Activated T-cell treated with anti-CD3 and anti-CD28 coated beads, Interleukin-2, amount 50 U/mL, for 4 hours (primary cell): Measurements from ENCODE around the gene PRKD2. TPM values are rescaled to one million over a fixed set of nuclear protein-coding genes. Genes with fewer than 3 reads are reported as not detected.
"Not testable (repeated sequence)": the region's sequence is repeated elsewhere in the genome, so short reads cannot be mapped to it uniquely, and the experiment has no call there.

Source experiments
- ATAC-seq, 2 donors: fragments of 200-7000 bp; cut with Tn5 transposase; one replicate each; pipeline ENCODE4 v1.10.0; 2021
- DNase-seq: peaks from one replicate; pipeline ENCODE4 v3.0.0-alpha.2; 2020
- H3K27me3 Mint-ChIP-seq: one replicate; pipeline ENCODE4 v1.8.0; 2021; ENCODE audit warnings: low read depth, mixed read lengths
- H3K36me3 Mint-ChIP-seq: one replicate; pipeline ENCODE4 v1.8.0; 2022; ENCODE audit warnings: mixed read lengths; ENCODE audit not compliant: insufficient read depth
- H3K4me1 Mint-ChIP-seq: one replicate; pipeline ENCODE4 v1.8.0; 2021; ENCODE audit warnings: low read depth, mixed read lengths
- H3K4me3 Mint-ChIP-seq: one replicate; pipeline ENCODE4 v1.8.0; 2021; ENCODE audit warnings: mild to moderate bottlenecking, moderate library complexity, mixed read lengths
- H3K9me3 Mint-ChIP-seq: one replicate; pipeline ENCODE4 v1.8.0; 2021; ENCODE audit warnings: mixed read lengths
- total RNA-seq, 3 donors: library from RNA; stranded (reverse); gene quantifications; one replicate each; pipeline ENCODE4 v1.2.1, GENCODE V29; 2021

Gene PRKD2
- total RNA-seq, 3 donors from 2014 or later, result 45.3 to 59.8 (median 58.1) TPM

DNA sequence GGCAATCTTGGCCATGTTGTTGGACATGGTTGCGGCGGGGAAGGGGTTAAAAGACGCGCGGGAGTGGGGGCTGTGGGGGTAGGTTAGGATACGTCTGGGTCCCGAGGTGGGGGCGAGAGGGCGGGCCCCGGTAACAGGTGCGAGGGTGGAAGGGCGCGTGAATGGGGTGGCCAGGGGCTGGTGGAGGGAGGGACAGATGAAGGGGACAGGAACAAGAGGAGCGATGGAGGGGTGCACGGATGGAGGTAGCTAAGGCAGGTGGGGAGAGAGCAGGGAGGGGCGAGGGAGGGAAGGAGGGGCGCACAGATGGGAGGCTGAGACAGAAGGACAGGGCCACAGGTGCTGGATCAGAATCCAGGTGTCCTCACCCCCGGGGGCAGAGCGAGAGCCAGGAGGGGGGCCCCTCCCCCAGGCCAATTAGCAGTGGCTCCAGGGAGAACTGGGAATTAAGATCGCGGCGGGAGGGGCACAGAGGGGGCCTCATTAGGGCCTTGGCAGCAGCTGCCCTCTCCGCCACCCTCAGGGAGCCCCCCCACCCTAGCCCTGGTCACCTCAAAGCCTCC, 82.2 kb downstream of the PRKD2 start:
- no peak for DNase-seq
- Mint-ChIP-seq H3K27me3 (peaks cover 3% of the 10 kb centered on the region), H3K36me3 (no peaks in the 10 kb centered on the region), H3K4me3 (peak overlapping the region; percentile 40), H3K4me1 (peaks cover 18% of the 10 kb centered on the region), H3K9me3 (no peaks in the 10 kb centered on the region)
- no peak for ATAC-seq

DNA sequence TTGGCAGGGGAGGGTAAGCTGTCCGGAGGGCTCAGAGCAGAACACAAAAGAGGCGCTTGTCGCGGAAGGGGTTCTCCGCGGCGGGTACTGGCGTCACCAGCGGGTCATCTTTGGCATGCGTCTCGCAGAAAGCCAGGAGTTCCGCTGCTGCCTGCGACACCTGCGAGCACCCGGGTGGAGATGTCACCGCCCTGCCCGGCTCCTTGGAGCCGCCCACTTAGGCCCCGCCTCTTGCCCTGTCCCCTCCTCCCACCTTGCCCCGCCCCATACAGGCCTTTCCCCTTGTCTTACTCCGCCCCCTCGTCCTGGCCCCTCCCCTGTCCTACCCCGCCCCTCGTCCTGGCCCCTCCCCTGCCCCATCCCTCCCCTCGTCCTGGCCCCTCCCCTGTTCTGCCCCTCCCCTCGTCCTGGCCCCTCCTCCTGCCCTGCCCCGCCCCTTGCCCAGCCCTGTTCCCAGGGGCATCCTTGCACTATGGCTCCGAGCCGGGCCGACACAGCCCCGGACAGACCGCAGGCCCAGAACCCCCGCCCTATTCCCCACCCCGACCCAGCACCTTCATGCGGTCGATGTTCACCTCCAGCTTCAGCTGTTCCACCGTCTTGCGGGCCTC, 82.8 kb downstream of the PRKD2 start:
- H3K4me3 Mint-ChIP-seq, result peak overlapping the region; percentile 65
- no peaks in the 10 kb centered on the region for H3K36me3 Mint-ChIP-seq
- peaks cover 3% of the 10 kb centered on the region for H3K27me3 Mint-ChIP-seq
- peak; percentile 49 to 53 for ATAC-seq
- peak; percentile 95 for DNase-seq
- H3K9me3 Mint-ChIP-seq, result no peaks in the 10 kb centered on the region
- peaks cover 17% of the 10 kb centered on the region for H3K4me1 Mint-ChIP-seq

DNA sequence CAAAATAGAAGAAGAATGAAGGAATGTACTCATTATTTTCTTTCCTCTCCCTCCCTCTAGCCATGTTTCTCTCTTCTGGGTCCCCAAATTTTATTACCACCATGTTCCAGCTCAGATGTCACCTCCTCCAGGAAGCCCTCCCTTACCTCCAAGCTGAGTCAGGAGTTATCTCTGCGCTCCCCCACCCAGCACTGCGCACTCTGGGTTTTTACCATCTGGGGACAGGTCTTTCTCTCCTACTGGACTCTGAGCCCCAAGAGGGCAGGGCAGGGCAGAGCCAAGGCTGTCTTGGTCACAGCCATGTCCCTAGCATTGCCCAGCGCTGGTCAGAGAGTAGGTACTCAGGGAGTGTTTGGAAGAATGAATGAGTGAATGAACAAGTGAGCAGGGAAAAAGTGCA, 83.8 kb downstream of the PRKD2 start:
- Mint-ChIP-seq H3K36me3 (no peaks in the 10 kb centered on the region), H3K27me3 (peaks cover 3% of the 10 kb centered on the region), H3K4me3 (peak overlapping the region; percentile 65), H3K4me1 (peaks cover 21% of the 10 kb centered on the region), H3K9me3 (no peaks in the 10 kb centered on the region)
- ATAC-seq, result no peak
- DNase-seq, result no peak

DNA sequence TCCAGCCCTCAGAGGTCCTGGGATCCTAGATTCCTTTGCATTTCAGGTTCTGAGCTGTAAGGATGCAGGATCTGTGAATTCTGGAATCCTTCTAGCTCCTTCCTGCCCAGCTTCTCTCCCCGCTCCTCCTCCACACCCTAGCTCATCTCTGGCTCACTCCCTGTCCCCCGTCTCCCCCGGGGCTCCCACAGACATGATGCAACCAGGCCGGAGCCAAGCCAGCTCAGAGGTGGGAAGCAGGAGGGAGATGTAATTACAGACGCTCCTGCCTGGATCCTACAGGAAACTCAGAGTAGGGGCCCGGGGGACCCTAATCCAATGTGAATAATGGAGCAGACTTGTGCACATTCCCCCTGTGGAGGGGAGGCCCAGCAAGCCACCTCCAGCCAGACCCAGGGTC, 85.4 kb downstream of the PRKD2 start:
- Mint-ChIP-seq H3K4me3 (no peak overlapping the region), H3K36me3 (no peaks in the 10 kb centered on the region), H3K27me3 (peaks cover 3% of the 10 kb centered on the region), H3K9me3 (no peaks in the 10 kb centered on the region), H3K4me1 (peaks cover 21% of the 10 kb centered on the region)
- ATAC-seq (no peak), DNase-seq (no peak)

DNA sequence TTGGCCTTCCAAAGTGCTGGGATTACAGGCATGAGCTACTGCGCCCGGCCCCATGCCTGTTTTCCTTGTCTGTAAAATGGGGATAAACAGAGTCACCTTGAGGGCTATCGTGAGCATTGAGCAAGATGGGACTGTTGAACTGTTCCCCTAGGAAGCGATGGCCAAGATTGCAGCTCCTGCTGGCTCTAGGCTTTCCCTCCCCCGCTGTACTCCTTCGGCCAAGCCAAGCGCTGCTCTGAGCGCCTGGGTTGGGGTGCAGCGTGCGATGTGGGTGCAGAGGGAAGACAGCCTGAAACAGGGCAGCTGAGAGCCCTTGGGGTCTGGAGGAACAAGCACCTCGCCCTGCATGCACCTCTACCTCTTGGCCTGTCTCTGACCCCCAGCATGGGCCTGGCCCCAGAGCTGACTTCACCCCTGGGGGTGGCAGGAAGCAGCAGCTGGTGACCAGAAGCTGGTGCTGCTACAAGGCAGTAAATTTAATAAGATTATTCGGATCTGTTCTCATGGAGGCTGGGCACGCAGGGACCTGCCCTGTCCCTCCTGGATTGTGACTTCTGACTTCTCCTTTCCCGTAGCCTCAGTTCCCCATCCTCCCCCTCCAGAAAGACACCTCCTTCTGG, 86.2 kb downstream of the PRKD2 start:
- H3K27me3 Mint-ChIP-seq, result peaks cover 3% of the 10 kb centered on the region
- peaks cover 19% of the 10 kb centered on the region for H3K4me1 Mint-ChIP-seq
- DNase-seq (no peak), ATAC-seq (no peak)
- H3K4me3 Mint-ChIP-seq, result peak overlapping the region; percentile 16
- H3K36me3 Mint-ChIP-seq, result no peaks in the 10 kb centered on the region
- no peaks in the 10 kb centered on the region for H3K9me3 Mint-ChIP-seq

DNA sequence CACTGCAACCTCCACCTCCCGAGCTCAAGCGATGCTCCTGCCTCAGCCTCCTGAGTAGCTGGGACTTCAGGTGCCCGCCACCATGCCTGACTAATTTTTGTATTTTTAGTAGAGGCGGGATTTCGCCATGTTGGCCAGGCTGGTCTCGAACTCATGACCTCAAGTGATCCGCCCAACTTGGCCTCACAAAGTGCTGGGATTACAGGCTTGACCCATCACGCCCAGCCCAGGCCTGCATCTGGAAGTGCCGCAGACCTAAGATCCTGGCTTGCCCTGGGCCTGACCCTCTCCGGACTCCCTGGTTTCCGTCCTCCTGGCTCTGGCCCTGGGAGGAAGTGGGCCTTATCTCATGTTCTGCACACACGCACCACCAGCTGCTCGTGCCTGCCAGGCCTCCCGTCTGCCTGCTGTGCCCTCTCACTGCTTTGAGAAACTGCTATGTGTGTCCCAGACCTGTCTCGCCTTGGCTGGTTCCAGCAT, 87.3 kb downstream of the PRKD2 start:
- DNase-seq (no peak), ATAC-seq (no peak)
- Mint-ChIP-seq H3K27me3 (peaks cover 3% of the 10 kb centered on the region), H3K4me3 (no peak overlapping the region), H3K9me3 (no peaks in the 10 kb centered on the region), H3K36me3 (no peaks in the 10 kb centered on the region), H3K4me1 (peaks cover 25% of the 10 kb centered on the region)

DNA sequence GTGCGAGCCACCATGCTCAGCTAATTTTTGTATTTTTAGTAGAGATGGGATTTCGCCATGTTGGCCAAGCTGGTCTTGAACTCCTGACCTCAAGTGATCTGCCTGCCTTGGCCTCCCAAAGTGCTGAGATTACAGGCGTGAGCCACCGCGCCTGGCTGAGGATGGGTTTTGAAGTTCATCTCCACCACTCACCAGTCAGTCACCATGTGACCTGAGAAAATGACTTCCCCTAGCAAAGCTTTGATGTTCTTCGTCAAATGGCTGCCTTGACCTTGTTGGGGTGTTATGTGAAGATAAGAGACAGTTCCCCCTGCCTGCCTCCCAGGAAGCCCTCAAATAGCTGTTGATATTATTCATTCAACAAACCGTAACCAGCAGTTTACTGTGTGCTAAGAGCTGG, 87.9 kb downstream of the PRKD2 start:
- not testable (repeated sequence) for H3K36me3 Mint-ChIP-seq, H3K27me3 Mint-ChIP-seq, DNase-seq, H3K4me3 Mint-ChIP-seq, ATAC-seq, H3K9me3 Mint-ChIP-seq
- H3K4me1 Mint-ChIP-seq, result peaks cover 29% of the 10 kb centered on the region

DNA sequence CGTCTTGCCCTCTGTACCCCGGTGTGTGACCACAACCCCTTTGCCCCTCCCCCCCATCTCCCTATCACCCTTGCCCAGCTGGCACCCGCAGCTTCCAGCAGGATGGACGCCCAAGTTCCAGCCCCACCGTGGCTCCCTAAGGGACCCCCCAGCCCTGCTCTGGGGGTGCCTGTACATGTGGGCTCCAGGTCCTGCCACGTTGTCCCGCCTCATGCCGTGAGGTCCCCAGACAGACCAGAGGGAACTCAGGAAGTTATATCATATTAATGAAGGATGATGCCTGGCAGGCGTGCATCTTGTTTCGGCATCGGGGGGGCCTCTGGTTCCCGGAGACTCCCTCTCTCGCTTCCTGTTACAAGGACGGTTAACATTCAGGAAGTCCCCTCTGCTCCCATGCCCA, 90.5 kb downstream of the PRKD2 start:
- DNase-seq (no peak), ATAC-seq (no peak)
- Mint-ChIP-seq H3K4me1 (peaks cover 29% of the 10 kb centered on the region), H3K36me3 (no peaks in the 10 kb centered on the region), H3K9me3 (no peaks in the 10 kb centered on the region), H3K4me3 (no peak overlapping the region), H3K27me3 (peaks cover 3% of the 10 kb centered on the region)

DNA sequence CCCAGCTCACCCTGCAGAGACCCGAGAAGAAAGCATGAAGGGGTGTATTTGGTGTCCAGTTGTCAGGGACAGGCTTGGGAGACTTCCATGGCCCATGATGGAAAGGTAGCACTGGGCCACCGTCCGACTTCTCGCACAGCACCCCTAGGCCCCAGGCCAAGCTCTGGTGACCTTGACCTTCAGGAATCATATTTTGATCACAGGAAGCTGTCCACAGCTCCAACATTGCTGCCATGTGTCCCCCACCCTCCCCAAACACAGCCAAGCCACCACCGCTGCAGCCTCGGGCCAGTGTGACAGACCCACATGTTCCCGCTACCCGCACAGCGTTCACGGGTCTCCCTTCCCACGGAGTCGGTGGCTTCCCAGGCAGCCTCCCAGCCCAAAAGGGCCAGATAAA, 91.2 kb downstream of the PRKD2 start:
- ATAC-seq (no peak), DNase-seq (no peak)
- Mint-ChIP-seq H3K4me1 (peaks cover 35% of the 10 kb centered on the region), H3K36me3 (no peaks in the 10 kb centered on the region), H3K4me3 (no peak overlapping the region), H3K27me3 (peaks cover 3% of the 10 kb centered on the region), H3K9me3 (no peaks in the 10 kb centered on the region)

DNA sequence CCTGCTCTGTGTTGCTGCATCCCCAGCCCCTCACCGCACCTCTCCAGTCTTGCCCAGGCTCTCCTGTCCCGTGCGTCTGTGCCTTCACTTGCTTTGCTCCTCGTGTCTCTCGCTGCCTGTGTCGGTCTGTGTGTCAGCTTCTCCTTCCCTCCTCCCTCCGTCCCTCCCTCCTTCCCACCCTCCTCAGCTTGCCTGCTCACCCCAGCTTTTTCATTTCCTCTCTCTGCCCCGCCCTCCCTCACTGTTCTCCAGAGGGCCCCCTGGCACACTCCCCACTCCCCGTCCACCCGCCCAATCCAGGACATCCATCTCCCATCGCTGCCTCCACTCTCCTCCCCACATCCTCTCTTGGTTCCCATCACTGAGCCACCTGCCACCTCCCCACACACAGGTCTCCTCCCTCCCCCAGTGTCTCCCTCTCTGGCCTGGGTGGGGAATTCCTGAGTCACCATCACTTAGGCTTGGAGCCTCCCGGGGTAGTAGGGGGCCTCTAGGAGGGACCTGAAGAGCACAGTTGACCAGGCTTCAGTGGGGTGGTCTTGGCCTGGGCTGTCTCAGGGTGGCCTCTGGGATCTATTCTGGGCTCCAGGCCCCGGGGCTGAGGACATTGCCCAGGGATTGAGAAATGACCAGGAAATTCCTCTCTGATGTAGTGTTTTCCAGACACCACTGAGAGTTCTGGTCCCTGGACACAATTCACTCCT, 91.8 kb downstream of the PRKD2 start, which contains the start of gene PTGIR:
Gene PTGIR, minus strand, starts transcription at position 132 of the 704 bp plus-strand sequence. CDS start 864 bp downstream, outside the sequence.
- peaks cover 41% of the 10 kb centered on the region for H3K4me1 Mint-ChIP-seq
- DNase-seq (no peak), ATAC-seq (peak; percentile 24 to 57)
- H3K4me3 Mint-ChIP-seq, result peak within 1 kb of the TSS; percentile 68
- no peaks in the 10 kb centered on the region for H3K9me3 Mint-ChIP-seq
- no peaks in the 10 kb centered on the region for H3K36me3 Mint-ChIP-seq
- H3K27me3 Mint-ChIP-seq, result peaks cover 3% of the 10 kb centered on the region

Other genes with a start within 250 kb of the PRKD2 start
- gene PNMA8A, start 245.6 kb downstream of the PRKD2 start, total RNA-seq, result under 1 TPM in 1 of 3 donors, not detected in 2; 0.41 TPM
- under 1 TPM; 0.05 to 0.11 (median 0.08) TPM for gene PNMA8B, start 221.2 kb downstream of the PRKD2 start, total RNA-seq
- 100 to 1,000 TPM; 237 to 257 (median 239) TPM for gene CALM3, start 115.8 kb downstream of the PRKD2 start, total RNA-seq
- 1 to 10 TPM; 2.2 to 5.8 (median 4.3) TPM for gene PTGIR, start 92.0 kb downstream of the PRKD2 start, total RNA-seq
- 1 to 10 TPM; 1.5 to 2.6 (median 2.4) TPM for gene GNG8, start 80.9 kb downstream of the PRKD2 start, total RNA-seq
- under 1 TPM; 0.50 to 0.71 (median 0.63) TPM for gene DACT3, start 55.9 kb downstream of the PRKD2 start, total RNA-seq
- gene FKRP, start 28.9 kb upstream of the PRKD2 start, total RNA-seq, result 10 to 100 TPM; 26.0 to 31.2 (median 28.9) TPM
- 10 to 100 TPM; 91.3 to 98.0 (median 96.7) TPM for gene STRN4, start 29.3 kb upstream of the PRKD2 start, total RNA-seq
- 100 to 1,000 TPM; 349 to 439 (median 369) TPM for gene SLC1A5, start 71.5 kb upstream of the PRKD2 start, total RNA-seq
- 100 to 1,000 TPM; 106 to 130 (median 116) TPM for gene AP2S1, start 133.7 kb upstream of the PRKD2 start, total RNA-seq
- 10 to 100 TPM; 14.3 to 15.5 (median 14.3) TPM for gene ARHGAP35, start 143.9 kb upstream of the PRKD2 start, total RNA-seq